Right lobe of liver (tissue), 6 donors: ENCODE results near the gene CRYBG1. TPM values are rescaled to one million over a fixed set of nuclear protein-coding genes. Genes with fewer than 3 reads are reported as not detected.
"Not testable (repeated sequence)": the region's sequence is repeated elsewhere in the genome, so short reads cannot be mapped to it uniquely, and the experiment has no call there.

Experiments used
- ATAC-seq, 4 donors: fragments of 200-7000 bp; cut with Tn5 transposase; one replicate each; pipeline ENCODE4 v1.9.1; 2020; ENCODE audit warnings: mild to moderate bottlenecking in 4 of 4, moderate library complexity in 4 of 4
- DNase-seq, 3 donors: peaks; one replicate each; pipeline ENCODE4 v3.0.0-alpha.2; 2020
- H3K27ac ChIP-seq, 3 donors: fragments of 200-600 bp; one replicate each; pipeline ENCODE4 v1.8.0; 2022
- H3K27me3 ChIP-seq, 2 donors: fragments of 200-600 bp; one replicate each; pipeline ENCODE4 v1.8.0; 2022
- H3K36me3 ChIP-seq, 4 donors: fragments of 200-600 bp; sonication (generic) in 1 of 4; one replicate each; pipeline versions ENCODE4 v1.5.1 to v1.8.0; 2017 to 2022; ENCODE audit warnings: control low read depth in 1 of 4
- H3K4me1 ChIP-seq, 4 donors: fragments of 200-600 bp; sonication (generic) in 1 of 4; one replicate each; pipeline versions ENCODE4 v1.5.1 to v1.8.0; 2017 to 2022; ENCODE audit warnings: control low read depth in 1 of 4
- H3K4me3 ChIP-seq, 3 donors: fragments of 200-600 bp; one replicate each; pipeline ENCODE4 v1.8.0; 2022
- H3K9me3 ChIP-seq, 4 donors: fragments of 200-600 bp; sonication (generic) in 1 of 4; one replicate each; pipeline versions ENCODE4 v1.5.1 to v1.8.0; 2017 to 2022; ENCODE audit warnings: control low read depth in 1 of 4
- CTCF ChIP-seq, 4 donors: fragments of 200-600 bp in 3 of 4; fragments of 450-650 bp in 1 of 4; IDR thresholded peaks; one replicate each; pipeline versions ENCODE4 v1.5.1 to v1.8.0; 2016 to 2022; ENCODE audit warnings: antibody characterized with exemption in 4 of 4, mild to moderate bottlenecking in 2 of 4
- POLR2A ChIP-seq: fragments of 450-650 bp; IDR thresholded peaks from one replicate; pipeline ENCODE4 v1.6.1; 2017; ENCODE audit warnings: antibody characterized with exemption, mild to moderate bottlenecking
- WGBS: methylation state at CpG from one replicate; pipeline ENCODE4 v1.1.6; 2018; ENCODE audit warnings: low coverage, low lambda C conversion rate; ENCODE audit not compliant: insufficient coverage; ENCODE audit errors: missing lambda C conversion rate; 5-methylcytosine and 5-hydroxymethylcytosine counted together
- intact Hi-C, 2 donors: fragments of 100-400 bp; cut with DNase I; formaldehyde crosslinking; loops; one replicate each; pipeline versions ENCODE4 v1.11.2 to v1.14.1; 2022
- total RNA-seq, 6 experiments: library from RNA; depleted of rRNA in 2 of 6; stranded (reverse); fragments of >200 nt in 2 of 6; fragmentation: NEBNext Ultra II Directional in 3 of 6; extraction: Animal tissue kit (Norgen Biotek cat#: 25700) in 3 of 6; gene quantifications; one replicate each; pipeline versions ENCODE4 v1.1.0 to v1.2.4, GENCODE V29; 2016 to 2023
- donor health status: DM: no; HTN: yes; CAD: no.
- donor health status: DM: no; HTN: no; CAD: no.
- donor health status: DM: no; HTN: no; CAD: no.
- donor health status: DM: no; HTN: yes; CAD: no.
- donor health status: DM: no; HTN: yes; CAD: no.

Gene CRYBG1
- total RNA-seq, 6 experiments from 2014 or later: 6.8 to 10.9 (median 7.9) TPM

GRCh38 chr6:106396426-106397220 is 36.1 kb downstream of the CRYBG1 start:
- Histone ChIP-seq H3K27ac (no peak overlapping the region), H3K4me3 (no peak overlapping the region), H3K27me3 (no peaks in the 10 kb centered on the region), H3K4me1 (no peaks in the 10 kb centered on the region), H3K36me3 (no peaks in the 10 kb centered on the region), H3K9me3 (no peaks in the 10 kb centered on the region)
- DNase-seq: no peak
- ATAC-seq: no peak
- intact Hi-C loops: no loop called here
- WGBS: 62% methylated on average over 6 of the region's 7 CpGs
- TF ChIP-seq CTCF (IDR thresholded peaks at IDR 0.05): no peak
- TF ChIP-seq POLR2A: no peak

GRCh38 chr6:106397431-106397830 is 36.9 kb downstream of the CRYBG1 start:
- Histone ChIP-seq H3K27me3 (no peaks in the 10 kb centered on the region), H3K4me3 (no peak overlapping the region), H3K4me1 (no peaks in the 10 kb centered on the region), H3K36me3 (no peaks in the 10 kb centered on the region), H3K9me3 (no peaks in the 10 kb centered on the region), H3K27ac (no peak overlapping the region)
- ATAC-seq (no peak), DNase-seq (no peak)
- TF ChIP-seq POLR2A (no peak), CTCF (IDR thresholded peaks at IDR 0.05) (no peak)
- intact Hi-C loops: no loop called here
- 48% methylated on average over 2 of the region's 2 CpGs for WGBS

- no peak overlapping the region for H3K4me3 ChIP-seq
- DNase-seq (no peak), ATAC-seq (no peak)
- H3K27me3 ChIP-seq: no peaks in the 10 kb centered on the region
- H3K4me1 ChIP-seq: no peaks in the 10 kb centered on the region
- H3K27ac ChIP-seq: no peak overlapping the region
- intact Hi-C loops: no loop called here
- H3K9me3 ChIP-seq: no peaks in the 10 kb centered on the region
- WGBS: 54% methylated on average over 3 of the region's 3 CpGs
- no peaks in the 10 kb centered on the region for H3K36me3 ChIP-seq
- TF ChIP-seq CTCF (IDR thresholded peaks at IDR 0.05) (no peak), POLR2A (no peak)
These were observed 38.1 kb downstream of the CRYBG1 start for GRCh38 chr6:106398621-106399020.

- not testable (repeated sequence) for H3K9me3 ChIP-seq
These were observed 44.5 kb downstream of the CRYBG1 start for GRCh38 chr6:106405044-106405443.

GRCh38 chr6:106411056-106411455 is 50.5 kb downstream of the CRYBG1 start:
- Histone ChIP-seq H3K27me3 (no peaks in the 10 kb centered on the region), H3K4me3 (no peak overlapping the region), H3K27ac (no peak overlapping the region), H3K36me3 (no peaks in the 10 kb centered on the region), H3K9me3 (no peaks in the 10 kb centered on the region), H3K4me1 (no peaks in the 10 kb centered on the region)
- intact Hi-C loops: no loop called here
- DNase-seq: no peak
- TF ChIP-seq CTCF (IDR thresholded peaks at IDR 0.05) (no peak), POLR2A (no peak)
- no peak for ATAC-seq
- 55% methylated on average over 3 of the region's 3 CpGs for WGBS

More at GRCh38 chr6:106405044-106405443, 44.5 kb downstream of the CRYBG1 start:
- DNase-seq, intact Hi-C loops, H3K27ac ChIP-seq, H3K4me1 ChIP-seq, H3K4me3 ChIP-seq, H3K36me3 ChIP-seq, ATAC-seq, H3K27me3 ChIP-seq: not testable (repeated sequence)
- 44% methylated on average over 3 of the region's 5 CpGs for WGBS
